Mesenchymal stem cell (in vitro differentiated cells and primary cell): ENCODE measurements around the gene SEPTIN1.

Source experiments
- DNase-seq: peaks from one replicate; pipeline ENCODE4 v3.0.0-alpha.2; 2013
- H2AFZ ChIP-seq: one replicate; pipeline ENCODE4 v1.6.1; 2013; ENCODE audit warnings: low read depth, mild to moderate bottlenecking, control low read depth, inconsistent platforms, low read length, moderate library complexity
- H2AK5ac ChIP-seq: 2 replicates; pipeline ENCODE4 v1.6.1; 2013; ENCODE audit warnings: low read length, moderate library complexity, mild to moderate bottlenecking, inconsistent platforms; ENCODE audit not compliant: severe bottlenecking
- H2BK120ac ChIP-seq: one replicate; pipeline ENCODE4 v1.6.1; 2013; ENCODE audit warnings: low read depth, mild to moderate bottlenecking, inconsistent platforms, low read length, moderate library complexity
- H2BK12ac ChIP-seq, 2 experiments: one replicate each; pipeline ENCODE4 v1.6.1; 2013; ENCODE audit warnings: inconsistent platforms in 2 of 2, low read length in 2 of 2, mild to moderate bottlenecking in 2 of 2, moderate library complexity in 2 of 2, control low read depth in 1 of 2
- H2BK15ac ChIP-seq: one replicate; pipeline ENCODE4 v1.6.1; 2013; ENCODE audit warnings: mild to moderate bottlenecking, low read depth, inconsistent platforms; ENCODE audit not compliant: poor library complexity, severe bottlenecking
- H2BK5ac ChIP-seq: 2 replicates; pipeline ENCODE4 v1.6.1; 2013; ENCODE audit warnings: low read depth, mild to moderate bottlenecking, low read length, control low read depth, inconsistent platforms; ENCODE audit not compliant: poor library complexity, severe bottlenecking
- H3K14ac ChIP-seq, 2 experiments: one replicate each; pipeline ENCODE4 v1.6.1; 2013; ENCODE audit warnings: inconsistent platforms in 2 of 2, low read length in 2 of 2, control low read depth in 1 of 2, mild to moderate bottlenecking in 1 of 2, moderate library complexity in 1 of 2
- H3K18ac ChIP-seq, 2 experiments: one replicate each; pipeline ENCODE4 v1.6.1; 2013; ENCODE audit warnings: inconsistent platforms in 2 of 2, low read length in 2 of 2, control low read depth in 1 of 2, low read depth in 1 of 2, mild to moderate bottlenecking in 1 of 2
- H3K23ac ChIP-seq, 2 experiments: one replicate each; pipeline ENCODE4 v1.6.1; 2013; ENCODE audit warnings: inconsistent platforms in 2 of 2, low read length in 2 of 2, mild to moderate bottlenecking in 2 of 2, moderate library complexity in 2 of 2, control low read depth in 1 of 2
- H3K27ac ChIP-seq: 2 replicates; pipeline ENCODE4 v1.5.1; 2013; ENCODE audit warnings: mild to moderate bottlenecking, moderate library complexity, low read length, control low read depth, inconsistent platforms; ENCODE audit not compliant: poor library complexity, severe bottlenecking
- H3K27me3 ChIP-seq, 2 experiments: 2 replicates each; pipeline versions ENCODE4 v1.6.1 to v1.7.0; 2013; ENCODE audit warnings: low read length in 2 of 2, mild to moderate bottlenecking in 2 of 2, moderate library complexity in 2 of 2, control low read depth in 1 of 2, inconsistent platforms in 1 of 2; ENCODE audit not compliant: control insufficient read depth in 1 of 2, insufficient read depth in 1 of 2
- H3K36me3 ChIP-seq, 2 experiments: 2 replicates each; pipeline versions ENCODE4 v1.6.1 to v1.7.0; 2013; ENCODE audit warnings: low read length in 2 of 2, control low read depth in 1 of 2, inconsistent platforms in 1 of 2, low read depth in 1 of 2, mild to moderate bottlenecking in 1 of 2; ENCODE audit not compliant: insufficient read depth in 2 of 2, control insufficient read depth in 1 of 2
- H3K4ac ChIP-seq, 2 experiments: one replicate each; pipeline ENCODE4 v1.6.1; 2013; ENCODE audit warnings: inconsistent platforms in 2 of 2, low read length in 2 of 2, mild to moderate bottlenecking in 2 of 2, moderate library complexity in 2 of 2, control low read depth in 1 of 2, low read depth in 1 of 2
- H3K4me1 ChIP-seq: 2 replicates; pipeline ENCODE4 v1.6.1; 2013; ENCODE audit warnings: low read depth, low read length, control low read depth; ENCODE audit not compliant: control insufficient read depth, insufficient read depth
- H3K4me2 ChIP-seq: 2 replicates; pipeline ENCODE4 v1.6.1; 2013; ENCODE audit warnings: low read length, mild to moderate bottlenecking, inconsistent platforms; ENCODE audit not compliant: poor library complexity, severe bottlenecking
- H3K4me3 ChIP-seq, 2 experiments: 2 replicates each; pipeline versions ENCODE4 v1.5.1 to v1.7.0; 2013; ENCODE audit warnings: low read length in 2 of 2, mild to moderate bottlenecking in 2 of 2, control low read depth in 1 of 2, low read depth in 1 of 2; ENCODE audit not compliant: insufficient read depth in 1 of 2
- H3K79me1 ChIP-seq: replicated peaks from 2 replicates; pipeline ENCODE4 v1.6.1; 2013; ENCODE audit warnings: mild to moderate bottlenecking, control low read depth, low read length, inconsistent platforms; ENCODE audit not compliant: poor library complexity, severe bottlenecking
- H3K9ac ChIP-seq: 2 replicates; pipeline ENCODE4 v1.7.0; 2013; ENCODE audit warnings: mild to moderate bottlenecking, low read length, moderate library complexity
- H3K9me3 ChIP-seq: 2 replicates; pipeline ENCODE4 v1.7.0; 2013; ENCODE audit warnings: mild to moderate bottlenecking, low read length; ENCODE audit not compliant: control insufficient read depth
- H4K8ac ChIP-seq: one replicate; pipeline ENCODE4 v1.6.1; 2013; ENCODE audit warnings: inconsistent platforms, mild to moderate bottlenecking, low read length, moderate library complexity
- H4K91ac ChIP-seq: one replicate; pipeline ENCODE4 v1.6.1; 2013; ENCODE audit warnings: mild to moderate bottlenecking, low read length, inconsistent platforms
- WGBS: methylation state at CpG from one replicate; pipeline ENCODE4 v1.1.7; 2013; ENCODE audit warnings: mixed read lengths; 5-methylcytosine and 5-hydroxymethylcytosine counted together

Gene SEPTIN1

GRCh38 chr16:30355144-30355953, 27.0 kb downstream of the SEPTIN1 start, which contains the start of gene CD2BP2:
Gene CD2BP2 (minus strand): TSS chr16:30355308. CDS start chr16:30354681, 627 bp downstream.
- peak within 1 kb of the TSS; percentile 54 to 92 for H3K23ac ChIP-seq
- H2BK5ac ChIP-seq = peak within 1 kb of the TSS; percentile 69
- H4K8ac ChIP-seq = peak within 1 kb of the TSS; percentile 95
- H3K9me3 ChIP-seq = no peaks in the 10 kb centered on the region
- H3K4me2 ChIP-seq = peak within 1 kb of the TSS; percentile 81
- H3K4me1 ChIP-seq = peaks cover 41% of the 10 kb centered on the region
- peak within 1 kb of the TSS; percentile 89 to 91 for H3K4me3 ChIP-seq
- H2BK120ac ChIP-seq = peak within 1 kb of the TSS; percentile 81
- peak within 1 kb of the TSS; percentile 85 to 98 for H3K4ac ChIP-seq
- peaks cover 52% of the 10 kb centered on the region for H3K79me1 ChIP-seq
- peak within 1 kb of the TSS; percentile 11 to 43 for H2BK12ac ChIP-seq
- H3K36me3 ChIP-seq = peaks cover 68 to 81% of the 10 kb centered on the region in 2 experiments
- peak within 1 kb of the TSS; percentile 92 for H2BK15ac ChIP-seq
- peak within 1 kb of the TSS in 1 of 2 experiments; percentile 94 for H3K14ac ChIP-seq
- peak within 1 kb of the TSS; percentile 83 for H2AFZ ChIP-seq
- H4K91ac ChIP-seq = peak within 1 kb of the TSS; percentile 93
- H3K18ac ChIP-seq = peak within 1 kb of the TSS; percentile 84 to 92
- WGBS = under 1% methylated on average over 45 of the region's 45 CpGs
- peak; percentile 100 for DNase-seq
- H2AK5ac ChIP-seq = peak within 1 kb of the TSS; percentile 61
- peak within 1 kb of the TSS; percentile 94 for H3K27ac ChIP-seq
- H3K27me3 ChIP-seq = no peaks in the 10 kb centered on the region
- H3K9ac ChIP-seq = peak within 1 kb of the TSS; percentile 91

GRCh38 chr16:30354423-30355143, 27.8 kb downstream of the SEPTIN1 start:
- Histone ChIP-seq H3K4me2 (peak overlapping the region; percentile 13), H3K9me3 (no peaks in the 10 kb centered on the region), H3K36me3 (peaks cover 68 to 74% of the 10 kb centered on the region in 2 experiments), H3K9ac (peak overlapping the region; percentile 91), H2BK5ac (no peak overlapping the region), H3K79me1 (peaks cover 45% of the 10 kb centered on the region), H3K27me3 (no peaks in the 10 kb centered on the region), H2BK15ac (peak overlapping the region; percentile 31), H3K4ac (peak overlapping the region; percentile 77 to 85), H3K4me1 (peaks cover 42% of the 10 kb centered on the region), H2AK5ac (no peak overlapping the region), H4K91ac (peak overlapping the region; percentile 76), H3K4me3 (peak overlapping the region; percentile 89 to 91), H3K14ac (peak overlapping the region in 1 of 2 experiments; percentile 88), H3K27ac (peak overlapping the region; percentile 83), H2BK120ac (peak overlapping the region; percentile 81), H3K18ac (peak overlapping the region; percentile 76 to 84), H4K8ac (peak overlapping the region; percentile 93), H3K23ac (peak overlapping the region; percentile 54 to 92), H2BK12ac (no peak overlapping the region), H2AFZ (peak overlapping the region; percentile 33)
- peak; percentile 31 for DNase-seq
- 2% methylated on average over 35 of the region's 36 CpGs for WGBS

- no peak overlapping the region for H2AK5ac ChIP-seq
- 96% methylated on average over 23 of the region's 23 CpGs for WGBS
These were observed 28.8 kb downstream of the SEPTIN1 start for GRCh38 chr16:30353438-30354129.

More at GRCh38 chr16:30353438-30354129, 28.8 kb downstream of the SEPTIN1 start:
- Histone ChIP-seq H3K18ac (no peak overlapping the region), H2AFZ (no peak overlapping the region), H3K4me2 (peak overlapping the region; percentile 13), H3K27ac (no peak overlapping the region), H2BK120ac (no peak overlapping the region), H3K9ac (peak overlapping the region; percentile 91), H2BK15ac (no peak overlapping the region), H4K91ac (no peak overlapping the region), H3K4me3 (peak overlapping the region in 1 of 2 experiments; percentile 89), H3K79me1 (peaks cover 40% of the 10 kb centered on the region), H3K23ac (no peak overlapping the region), H3K36me3 (peaks cover 58 to 64% of the 10 kb centered on the region in 2 experiments), H3K4ac (no peak overlapping the region), H3K9me3 (no peaks in the 10 kb centered on the region), H2BK12ac (no peak overlapping the region), H4K8ac (no peak overlapping the region), H3K14ac (no peak overlapping the region), H3K4me1 (peaks cover 42% of the 10 kb centered on the region), H2BK5ac (no peak overlapping the region), H3K27me3 (no peaks in the 10 kb centered on the region)
- no peak for DNase-seq
